ENCODE results near the gene PAPPA2.

DNA sequence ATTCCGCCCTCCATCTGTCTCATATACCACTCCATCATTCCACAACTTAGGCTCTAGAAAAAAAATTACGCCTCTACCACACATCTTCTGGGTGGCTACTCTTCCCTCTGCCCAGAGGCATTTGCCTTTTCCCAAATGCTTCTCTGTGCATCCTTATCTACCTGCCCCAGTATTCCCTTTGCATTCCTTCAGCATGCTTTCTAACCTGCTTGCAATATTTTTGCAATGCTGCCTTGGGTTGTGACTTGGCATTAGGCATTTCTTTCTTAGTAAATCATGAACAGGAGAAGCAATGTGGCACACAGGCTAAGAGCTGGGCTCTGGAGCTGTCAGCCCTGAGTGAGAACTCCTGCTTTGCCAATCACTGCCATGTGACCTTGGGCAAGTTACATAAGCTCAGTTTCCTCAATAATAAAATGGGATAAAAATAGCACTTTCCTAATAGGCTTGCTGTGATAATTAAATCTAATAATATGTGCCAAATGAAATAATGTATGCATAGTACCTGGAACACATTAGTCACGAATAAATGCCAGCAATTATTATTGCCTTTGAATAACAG lies 425.6 kb downstream of the PAPPA2 start:
- TF ChIP-seq, protein P1, sequence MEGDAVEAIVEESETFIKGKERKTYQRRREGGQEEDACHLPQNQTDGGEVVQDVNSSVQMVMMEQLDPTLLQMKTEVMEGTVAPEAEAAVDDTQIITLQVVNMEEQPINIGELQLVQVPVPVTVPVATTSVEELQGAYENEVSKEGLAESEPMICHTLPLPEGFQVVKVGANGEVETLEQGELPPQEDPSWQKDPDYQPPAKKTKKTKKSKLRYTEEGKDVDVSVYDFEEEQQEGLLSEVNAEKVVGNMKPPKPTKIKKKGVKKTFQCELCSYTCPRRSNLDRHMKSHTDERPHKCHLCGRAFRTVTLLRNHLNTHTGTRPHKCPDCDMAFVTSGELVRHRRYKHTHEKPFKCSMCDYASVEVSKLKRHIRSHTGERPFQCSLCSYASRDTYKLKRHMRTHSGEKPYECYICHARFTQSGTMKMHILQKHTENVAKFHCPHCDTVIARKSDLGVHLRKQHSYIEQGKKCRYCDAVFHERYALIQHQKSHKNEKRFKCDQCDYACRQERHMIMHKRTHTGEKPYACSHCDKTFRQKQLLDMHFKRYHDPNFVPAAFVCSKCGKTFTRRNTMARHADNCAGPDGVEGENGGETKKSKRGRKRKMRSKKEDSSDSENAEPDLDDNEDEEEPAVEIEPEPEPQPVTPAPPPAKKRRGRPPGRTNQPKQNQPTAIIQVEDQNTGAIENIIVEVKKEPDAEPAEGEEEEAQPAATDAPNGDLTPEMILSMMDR (IDR thresholded peaks at IDR 0.05): no peak
- TF ChIP-seq POLR2A (IDR thresholded peaks at IDR 0.05; ENCODE audit: low read depth) (no peak), POLR2AphosphoS5 (IDR thresholded peaks at IDR 0.05) (no peak)

Measured in esophagus muscularis mucosa (tissue), 3 donors.